ENCODE measurements around the gene TIPARP. TPM values are rescaled to one million over a fixed set of nuclear protein-coding genes. Genes with fewer than 3 reads are reported as not detected.
A peak's percentile ranks its signal among the peaks of the same experiment; 100 is the strongest.

Gene TIPARP
- polyA plus RNA-seq, 3 donors from 2014 or later = 21.7 to 32.6 (median 22.6) TPM

GRCh38 chr3:156674911-156675829, 780 bp downstream of the TIPARP start:
- Mint-ChIP-seq H3K4me3 (peak overlapping the region; percentile 87 to 98 (median 90)), H3K27me3 (ENCODE audit: low read depth in 3 of 3) (peaks cover 17 to 34% (median 26%) of the 10 kb centered on the region in 3 donors), H3K9me3 (peaks cover 0 to 2% (median 0%) of the 10 kb centered on the region in 6 donors), H3K27ac (peak overlapping the region; percentile 91 to 98 (median 96)), H3K36me3 (peaks cover 14 to 21% (median 19%) of the 10 kb centered on the region in 3 donors), H3K4me1 (peaks cover 57 to 58% of the 10 kb centered on the region in 2 donors)
- peak; percentile 46 to 51 (median 50) for DNase-seq

DNA sequence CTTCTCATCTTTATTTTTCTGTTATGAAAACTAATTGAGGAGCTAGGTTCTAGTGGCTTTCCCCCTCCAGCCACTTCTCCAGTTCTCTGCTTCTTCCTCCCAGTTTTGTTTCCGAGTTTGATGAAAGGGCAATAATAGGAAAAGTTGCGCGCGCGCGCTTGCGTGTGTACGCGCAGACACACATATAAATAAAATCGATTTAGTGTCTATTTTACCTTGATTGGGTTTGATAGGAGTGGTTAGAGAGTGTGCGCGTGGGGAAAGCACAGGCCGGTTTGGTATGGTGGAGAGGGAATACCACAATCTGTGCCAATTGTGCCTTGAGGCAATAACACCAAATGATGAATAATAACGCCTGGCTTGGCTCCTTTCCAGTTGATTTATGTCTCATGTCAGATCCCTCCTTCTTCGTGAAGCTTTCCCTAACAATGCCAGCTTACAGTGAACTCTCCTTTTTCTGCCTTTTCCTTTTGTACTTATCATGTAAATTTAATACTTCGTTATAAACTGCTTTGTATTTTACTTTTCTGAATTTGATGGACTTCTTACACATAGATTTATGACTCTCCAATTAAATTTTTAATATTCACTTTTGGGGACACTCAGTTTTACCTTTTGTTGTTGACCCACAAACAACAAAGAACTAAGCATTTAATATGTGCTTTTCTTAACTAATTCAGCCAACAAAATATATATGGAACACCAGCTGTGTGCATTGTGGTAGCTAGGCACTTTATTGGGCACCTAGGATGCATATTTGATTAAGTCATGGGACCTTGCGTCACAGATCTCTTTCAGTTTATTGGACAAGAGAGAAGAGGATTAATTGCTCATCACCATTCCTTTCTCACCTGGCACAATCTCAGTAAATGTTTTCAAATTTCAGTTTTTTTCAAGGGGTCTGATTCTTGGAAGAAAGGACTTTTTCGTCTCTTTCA, 1.7 kb downstream of the TIPARP start:
- peaks cover 16 to 25% (median 22%) of the 10 kb centered on the region in 3 donors for H3K36me3 Mint-ChIP-seq
- peak; percentile 51 to 54 (median 52) for DNase-seq
- H3K27ac Mint-ChIP-seq = peak overlapping the region; percentile 91 to 98 (median 94)
- H3K9me3 Mint-ChIP-seq = peaks cover 0 to 2% (median 0%) of the 10 kb centered on the region in 6 donors
- peaks cover 17 to 34% (median 26%) of the 10 kb centered on the region in 3 donors for H3K27me3 Mint-ChIP-seq (ENCODE audit: low read depth in 3 of 3)
- peak overlapping the region; percentile 87 to 96 (median 90) for H3K4me3 Mint-ChIP-seq
- H3K4me1 Mint-ChIP-seq = peaks cover 67 to 68% of the 10 kb centered on the region in 2 donors

- Mint-ChIP-seq H3K4me1 (peaks cover 75 to 76% of the 10 kb centered on the region in 2 donors), H3K9me3 (peaks cover 0 to 2% (median 0%) of the 10 kb centered on the region in 6 donors), H3K27me3 (ENCODE audit: low read depth in 3 of 3) (peaks cover 17 to 34% (median 26%) of the 10 kb centered on the region in 3 donors), H3K4me3 (peak overlapping the region; percentile 87 to 96 (median 90)), H3K36me3 (peaks cover 16 to 25% (median 20%) of the 10 kb centered on the region in 3 donors), H3K27ac (peak overlapping the region; percentile 91 to 98 (median 94))
- peak; percentile 65 to 72 (median 71) for DNase-seq
Observed at GRCh38 chr3:156676768-156677479, 2.5 kb downstream of the TIPARP start.

GRCh38 chr3:156677536-156677935, 3.1 kb downstream of the TIPARP start:
- H3K27me3 Mint-ChIP-seq (ENCODE audit: low read depth in 3 of 3) = peaks cover 17 to 34% (median 26%) of the 10 kb centered on the region in 3 donors
- peaks cover 0 to 2% (median 0%) of the 10 kb centered on the region in 6 donors for H3K9me3 Mint-ChIP-seq
- H3K4me1 Mint-ChIP-seq = peaks cover 80 to 82% of the 10 kb centered on the region in 2 donors
- DNase-seq = no peak
- peak overlapping the region; percentile 91 to 98 (median 94) for H3K27ac Mint-ChIP-seq
- peak overlapping the region; percentile 87 to 96 (median 90) for H3K4me3 Mint-ChIP-seq
- peaks cover 16 to 25% (median 20%) of the 10 kb centered on the region in 3 donors for H3K36me3 Mint-ChIP-seq

GRCh38 chr3:156678197-156678596, 3.8 kb downstream of the TIPARP start:
- H3K27ac Mint-ChIP-seq = peak overlapping the region; percentile 91 to 98 (median 94)
- peaks cover 17 to 34% (median 26%) of the 10 kb centered on the region in 3 donors for H3K27me3 Mint-ChIP-seq (ENCODE audit: low read depth in 3 of 3)
- H3K4me1 Mint-ChIP-seq = peaks cover 79 to 82% of the 10 kb centered on the region in 2 donors
- H3K4me3 Mint-ChIP-seq = peak overlapping the region in 4 of 5 donors; percentile 87 to 96 (median 91)
- peaks cover 16 to 25% (median 20%) of the 10 kb centered on the region in 3 donors for H3K36me3 Mint-ChIP-seq
- peaks cover 0 to 2% (median 0%) of the 10 kb centered on the region in 6 donors for H3K9me3 Mint-ChIP-seq
- no peak for DNase-seq

DNA sequence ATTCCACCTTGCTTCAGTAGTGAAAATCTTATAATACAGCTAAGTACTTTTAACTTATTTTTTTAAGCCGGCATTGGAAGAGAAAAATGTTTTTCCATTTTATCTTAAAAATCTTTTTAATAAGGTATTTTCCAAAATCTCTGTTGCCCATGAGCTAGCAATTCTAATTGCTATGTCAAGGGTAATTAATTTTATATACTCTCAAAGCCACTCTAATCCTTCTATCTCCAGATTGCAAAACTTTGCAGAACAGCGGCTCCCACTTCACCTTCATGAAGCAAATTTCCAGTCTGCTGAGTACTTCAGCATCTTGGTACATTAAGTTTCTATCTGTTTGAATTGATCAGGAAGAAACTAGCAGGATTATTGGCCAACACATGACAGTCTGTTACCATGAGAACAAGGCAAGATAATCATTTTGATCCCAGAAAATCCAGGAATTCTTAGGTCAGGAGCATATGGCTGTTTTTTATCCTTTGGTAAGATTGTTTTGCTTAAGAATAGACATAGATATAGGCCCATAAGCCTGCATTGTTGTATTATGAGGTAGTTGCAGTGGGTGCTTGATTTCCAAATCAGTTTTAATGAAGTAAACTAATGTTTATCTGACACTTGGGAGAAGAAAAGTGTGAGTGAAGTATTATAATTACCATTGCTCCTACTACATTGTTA, 6.0 kb downstream of the TIPARP start:
- peaks cover 16 to 25% (median 20%) of the 10 kb centered on the region in 3 donors for H3K36me3 Mint-ChIP-seq
- no peaks in the 10 kb centered on the region for H3K9me3 Mint-ChIP-seq
- DNase-seq = no peak
- peaks cover 81 to 92% of the 10 kb centered on the region in 2 donors for H3K4me1 Mint-ChIP-seq
- peaks cover 6 to 17% (median 13%) of the 10 kb centered on the region in 3 donors for H3K27me3 Mint-ChIP-seq (ENCODE audit: low read depth in 3 of 3)
- peak overlapping the region; percentile 52 to 79 (median 61) for H3K4me3 Mint-ChIP-seq
- H3K27ac Mint-ChIP-seq = peak overlapping the region; percentile 36 to 78 (median 64)

GRCh38 chr3:156681002-156681401, 6.6 kb downstream of the TIPARP start:
- Mint-ChIP-seq H3K27ac (peak overlapping the region; percentile 36 to 85 (median 71)), H3K9me3 (no peaks in the 10 kb centered on the region), H3K27me3 (ENCODE audit: low read depth in 3 of 3) (peaks cover 6 to 10% (median 8%) of the 10 kb centered on the region in 3 donors), H3K4me1 (peaks cover 84 to 94% of the 10 kb centered on the region in 2 donors), H3K36me3 (peaks cover 16 to 25% (median 20%) of the 10 kb centered on the region in 3 donors), H3K4me3 (peak overlapping the region; percentile 58 to 79 (median 70))
- peak; percentile 17 to 37 (median 31) for DNase-seq

GRCh38 chr3:156682501-156682900, 8.1 kb downstream of the TIPARP start:
- peaks cover 16 to 25% (median 20%) of the 10 kb centered on the region in 3 donors for H3K36me3 Mint-ChIP-seq
- peaks cover 79 to 94% of the 10 kb centered on the region in 2 donors for H3K4me1 Mint-ChIP-seq
- no peak for DNase-seq
- no peaks in the 10 kb centered on the region for H3K9me3 Mint-ChIP-seq
- H3K4me3 Mint-ChIP-seq = peak overlapping the region in 1 of 5 donors; percentile 25
- no peak overlapping the region for H3K27ac Mint-ChIP-seq
- peaks cover 0 to 4% (median 4%) of the 10 kb centered on the region in 3 donors for H3K27me3 Mint-ChIP-seq (ENCODE audit: low read depth in 3 of 3)

DNA sequence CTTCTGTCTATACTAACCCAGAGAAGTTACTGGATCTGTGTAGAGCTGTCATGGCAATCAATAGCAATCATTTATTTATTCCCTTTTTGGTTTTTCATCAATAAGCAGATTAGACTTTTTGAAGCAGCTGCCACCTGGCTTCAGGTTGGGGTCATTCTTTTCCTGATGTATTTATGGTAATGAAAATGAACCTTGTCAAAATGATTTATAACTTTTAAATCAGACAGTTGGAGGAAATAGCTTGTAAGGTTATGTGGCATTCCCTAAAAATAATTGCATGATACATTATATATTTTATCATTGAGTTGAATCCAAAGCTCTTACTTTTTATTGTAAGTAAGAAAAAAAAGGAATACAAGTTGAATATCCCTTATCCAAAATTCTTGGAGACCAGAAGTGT, 8.6 kb downstream of the TIPARP start:
- DNase-seq = no peak
- no peak overlapping the region for H3K27ac Mint-ChIP-seq
- H3K9me3 Mint-ChIP-seq = no peaks in the 10 kb centered on the region
- peaks cover 79 to 94% of the 10 kb centered on the region in 2 donors for H3K4me1 Mint-ChIP-seq
- no peak overlapping the region for H3K4me3 Mint-ChIP-seq
- peaks cover under 1 to 4% (median 3%) of the 10 kb centered on the region in 3 donors for H3K27me3 Mint-ChIP-seq (ENCODE audit: low read depth in 3 of 3)
- peaks cover 12 to 21% (median 16%) of the 10 kb centered on the region in 3 donors for H3K36me3 Mint-ChIP-seq

DNA sequence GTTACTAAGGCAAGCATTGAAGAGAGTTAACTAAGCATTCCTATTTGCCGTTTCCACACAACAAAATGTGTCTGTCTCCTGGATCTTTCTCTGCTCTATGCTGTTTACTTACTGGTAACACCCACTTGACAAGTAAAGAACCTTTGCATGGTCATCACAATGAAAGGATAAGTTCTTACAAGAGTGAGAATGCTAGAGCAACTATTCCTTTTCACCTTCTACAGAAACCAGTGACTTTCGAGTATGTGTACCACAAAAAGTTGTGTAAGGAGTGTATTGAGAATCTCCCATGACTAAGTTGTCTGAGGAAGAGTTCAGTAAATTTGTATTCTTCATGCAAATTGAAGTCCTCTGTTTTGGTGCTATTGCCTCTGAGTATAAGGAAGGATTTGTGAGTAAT, 10.8 kb downstream of the TIPARP start:
- Mint-ChIP-seq H3K4me1 (peaks cover 79 to 96% of the 10 kb centered on the region in 2 donors), H3K27me3 (ENCODE audit: low read depth in 3 of 3) (peaks cover 0 to 6% (median 0%) of the 10 kb centered on the region in 3 donors), H3K9me3 (no peaks in the 10 kb centered on the region), H3K27ac (peak overlapping the region in 4 of 6 donors; percentile 6 to 60 (median 34)), H3K4me3 (peak overlapping the region in 4 of 5 donors; percentile 31 to 52 (median 36)), H3K36me3 (peaks cover 2 to 6% (median 3%) of the 10 kb centered on the region in 3 donors)
- no peak for DNase-seq

GRCh38 chr3:156685752-156686151, 11.4 kb downstream of the TIPARP start:
- DNase-seq = no peak
- peaks cover 78 to 96% of the 10 kb centered on the region in 2 donors for H3K4me1 Mint-ChIP-seq
- H3K4me3 Mint-ChIP-seq = peak overlapping the region; percentile 2 to 52 (median 38)
- peak overlapping the region in 5 of 6 donors; percentile 37 to 60 (median 45) for H3K27ac Mint-ChIP-seq
- peaks cover 0 to 3% (median under 1%) of the 10 kb centered on the region in 3 donors for H3K36me3 Mint-ChIP-seq
- H3K9me3 Mint-ChIP-seq = no peaks in the 10 kb centered on the region
- H3K27me3 Mint-ChIP-seq (ENCODE audit: low read depth in 3 of 3) = peaks cover 0 to 6% (median 0%) of the 10 kb centered on the region in 3 donors

GRCh38 chr3:156687023-156687422, 12.6 kb downstream of the TIPARP start:
- Mint-ChIP-seq H3K4me3 (peak overlapping the region in 3 of 5 donors; percentile 33 to 58 (median 33)), H3K36me3 (no peaks in the 10 kb centered on the region), H3K9me3 (no peaks in the 10 kb centered on the region), H3K27me3 (ENCODE audit: low read depth in 3 of 3) (peaks cover 0 to 8% (median 0%) of the 10 kb centered on the region in 3 donors), H3K27ac (peak overlapping the region in 1 of 6 donors; percentile 33), H3K4me1 (peaks cover 74 to 96% of the 10 kb centered on the region in 2 donors)
- no peak for DNase-seq

Data from immature natural killer cell (primary cell).